HG03439 (cell line): Measurements from ENCODE around the gene ROR1.

Experiments
- ATAC-seq: cut with Tn5 transposase; IDR thresholded peaks from one replicate; pipeline ENCODE4 v1.9.1; 2021; ENCODE audit warnings: mild to moderate bottlenecking, moderate library complexity; ENCODE audit not compliant: unreplicated experiment

The ROR1 gene

DNA sequence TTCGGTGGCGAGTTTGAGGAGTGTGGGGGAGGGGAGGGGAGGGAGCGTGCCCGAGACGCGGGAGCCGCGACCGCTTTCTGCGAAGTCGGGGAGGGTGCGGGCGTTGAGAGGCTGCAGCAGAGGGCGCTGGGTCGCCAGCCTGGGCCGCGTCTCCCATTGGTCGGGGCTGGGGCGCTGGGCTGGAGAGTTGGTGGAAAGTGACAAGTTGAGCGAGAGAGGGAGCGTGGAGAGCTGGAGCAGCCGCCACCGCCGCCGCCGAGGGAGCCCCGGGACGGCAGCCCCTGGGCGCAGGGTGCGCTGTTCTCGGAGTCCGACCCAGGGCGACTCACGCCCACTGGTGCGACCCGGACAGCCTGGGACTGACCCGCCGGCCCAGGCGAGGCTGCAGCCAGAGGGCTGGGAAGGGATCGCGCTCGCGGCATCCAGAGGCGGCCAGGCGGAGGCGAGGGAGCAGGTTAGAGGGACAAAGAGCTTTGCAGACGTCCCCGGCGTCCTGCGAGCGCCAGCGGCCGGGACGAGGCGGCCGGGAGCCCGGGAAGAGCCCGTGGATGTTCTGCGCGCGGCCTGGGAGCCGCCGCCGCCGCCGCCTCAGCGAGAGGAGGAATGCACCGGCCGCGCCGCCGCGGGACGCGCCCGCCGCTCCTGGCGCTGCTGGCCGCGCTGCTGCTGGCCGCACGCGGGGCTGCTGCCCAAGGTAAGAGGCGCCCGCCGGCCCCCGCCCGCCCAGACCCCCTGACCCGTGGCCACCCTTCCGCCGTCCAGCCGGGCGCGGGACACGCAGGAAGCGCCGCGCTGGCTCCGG is at the start of gene ROR1:
Gene ROR1, plus strand, starts transcription at position 203 of the 802 bp plus-strand sequence.
- ATAC-seq, result no peak

DNA sequence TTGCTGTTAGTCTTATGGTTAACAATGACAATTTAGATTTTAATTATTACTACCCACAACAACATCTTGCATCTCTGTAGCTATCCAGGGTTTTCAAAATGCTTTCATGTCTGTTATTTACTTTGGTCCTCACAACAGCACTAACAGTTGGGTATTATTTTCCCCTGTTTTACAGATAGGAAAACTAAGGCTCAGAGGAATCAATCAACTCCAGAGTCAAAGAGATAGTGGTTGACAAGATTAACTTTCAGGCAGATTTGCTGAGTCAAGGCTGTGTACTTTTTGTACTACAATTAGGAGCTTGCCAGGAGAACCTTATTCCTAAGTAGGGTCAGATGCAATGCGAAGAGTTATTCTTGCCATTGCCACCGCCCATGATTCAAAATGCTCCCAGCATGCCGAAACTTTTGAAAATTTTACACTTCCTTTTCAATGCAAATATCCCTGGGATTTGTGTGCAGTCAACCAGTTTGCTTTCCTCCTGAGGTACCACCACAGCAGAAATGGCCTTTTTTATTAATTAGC is 49.4 kb upstream of the ROR1 start:
- no peak for ATAC-seq

DNA sequence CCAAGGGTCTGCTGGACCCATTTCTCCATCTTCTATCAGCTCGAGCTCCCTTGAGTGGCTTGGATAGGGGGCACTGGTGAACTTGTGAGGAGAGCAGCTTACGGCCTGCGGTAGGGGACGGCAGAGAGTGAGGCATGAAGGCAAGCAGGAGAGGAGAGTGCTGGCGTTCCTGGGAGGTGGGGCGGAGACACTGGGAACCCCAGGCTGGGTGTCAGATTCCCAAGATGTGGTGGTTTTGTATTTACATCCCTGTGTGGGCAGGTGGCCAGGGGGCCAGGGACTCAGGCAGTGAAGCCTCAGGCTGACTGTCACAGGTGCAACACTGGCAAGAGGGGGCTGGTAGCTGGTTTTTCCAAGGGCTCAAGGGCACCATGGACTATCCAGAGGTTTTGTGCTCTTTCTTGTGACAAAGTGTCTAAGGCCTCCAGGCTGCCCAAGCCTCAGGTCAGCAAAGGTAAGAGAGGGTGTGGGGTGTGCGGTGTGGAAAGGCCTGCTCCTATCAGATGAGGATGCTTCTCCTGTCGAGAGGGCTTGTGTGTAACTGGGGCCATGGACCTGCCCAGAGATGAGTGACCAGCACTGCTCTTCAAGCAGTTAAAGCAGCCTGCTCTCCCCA is 45.1 kb upstream of the ROR1 start:
- no peak for ATAC-seq

DNA sequence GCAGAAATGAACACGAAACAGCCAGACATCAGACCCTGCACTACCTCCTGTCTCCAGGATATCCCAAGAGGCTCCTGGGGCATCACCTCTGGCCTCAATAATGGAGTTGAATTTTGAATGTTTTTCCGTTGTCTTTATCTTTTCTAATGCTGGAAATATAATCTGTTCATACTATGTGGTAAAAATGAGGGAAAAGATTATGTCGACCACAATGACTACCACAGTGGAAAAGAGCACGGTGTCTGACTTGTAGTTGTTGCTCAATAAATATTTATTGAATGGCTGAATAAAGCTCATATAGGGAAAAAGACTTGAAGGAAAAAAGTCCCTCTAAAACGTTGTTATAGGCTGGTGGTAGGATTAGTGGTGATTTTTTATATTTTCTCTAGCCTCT is 44.6 kb upstream of the ROR1 start:
- no peak for ATAC-seq

DNA sequence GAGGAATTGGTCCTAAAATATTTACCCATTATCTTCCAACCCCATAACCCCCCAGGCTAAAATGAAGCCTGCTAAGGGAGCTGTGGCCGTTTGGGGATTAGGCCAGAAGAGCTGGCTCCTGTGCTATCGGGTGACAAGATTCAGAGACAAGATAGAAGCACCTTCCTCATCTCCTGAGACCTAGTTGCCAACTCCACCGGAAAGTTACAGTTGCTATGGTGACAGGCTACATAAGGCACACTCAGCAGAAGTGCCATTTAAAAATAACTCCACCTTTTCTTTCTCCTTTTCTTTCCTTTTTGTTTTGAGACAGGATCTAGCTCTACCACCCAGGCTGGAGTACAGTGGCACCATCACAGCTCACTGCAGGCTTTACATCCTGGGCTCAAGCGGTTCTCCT is 43.6 kb upstream of the ROR1 start:
- ATAC-seq, result no peak

DNA sequence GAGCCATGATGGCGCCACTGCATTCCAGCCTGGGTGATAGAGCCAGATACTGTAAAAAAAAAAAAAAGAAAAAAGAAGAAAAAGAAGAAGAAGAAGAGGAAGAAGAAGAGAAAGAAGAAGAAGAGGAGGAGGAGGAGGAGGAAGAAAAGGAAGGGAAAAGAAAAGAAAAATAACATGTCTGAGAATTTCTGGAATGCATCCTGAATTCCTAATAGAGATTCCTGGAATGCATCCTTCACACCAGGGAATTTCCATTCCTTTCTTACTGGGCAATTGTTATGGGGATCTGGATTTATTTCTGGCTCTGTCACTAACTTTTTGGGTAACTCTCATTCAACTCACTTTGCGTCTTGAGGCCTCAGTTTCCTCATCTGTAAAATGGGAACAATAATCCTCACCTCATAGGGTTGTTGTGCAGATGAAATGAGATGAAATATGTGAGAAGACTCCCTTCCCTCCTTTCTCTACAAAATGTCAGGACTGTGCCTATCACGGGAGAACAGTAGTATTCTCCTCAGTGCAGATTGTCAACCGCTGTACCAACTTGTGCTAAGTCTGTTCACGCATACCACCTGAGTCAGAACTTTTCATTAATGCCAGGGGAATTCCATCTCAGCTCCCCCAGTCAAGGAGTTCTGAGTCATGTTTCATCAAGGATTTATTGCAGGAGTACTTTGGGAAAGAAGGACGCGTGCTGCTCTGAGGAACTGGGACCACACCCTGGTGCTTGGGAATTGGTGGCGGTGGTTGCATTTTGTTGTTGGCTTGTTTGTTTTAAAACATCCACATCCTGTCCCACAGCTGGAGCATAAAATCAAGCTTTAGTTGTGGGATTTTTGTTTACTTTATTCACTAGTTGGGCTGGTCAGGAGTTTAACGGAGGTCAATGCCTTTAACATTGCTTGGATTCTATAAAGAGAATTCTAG is 42.4 kb upstream of the ROR1 start:
- no peak for ATAC-seq

DNA sequence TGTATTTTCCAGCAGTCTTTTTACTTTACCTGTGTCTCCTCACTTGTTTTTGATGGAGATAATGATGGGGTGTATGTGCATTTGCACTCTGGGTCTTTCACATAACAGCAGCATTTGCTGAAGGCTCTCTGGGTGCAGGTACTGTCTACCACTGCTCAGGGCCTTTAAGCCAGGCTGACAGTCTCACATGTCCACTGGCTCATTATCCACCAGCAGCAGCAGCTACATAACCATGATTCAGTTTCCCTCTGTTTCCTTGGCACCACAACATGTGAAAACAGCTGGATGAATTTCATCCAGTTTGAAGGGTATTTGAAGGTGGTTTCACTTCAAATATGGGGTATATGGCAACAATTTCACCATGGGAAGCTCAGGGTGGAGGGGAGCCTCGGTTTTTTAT is 41.2 kb upstream of the ROR1 start:
- ATAC-seq, result no peak

DNA sequence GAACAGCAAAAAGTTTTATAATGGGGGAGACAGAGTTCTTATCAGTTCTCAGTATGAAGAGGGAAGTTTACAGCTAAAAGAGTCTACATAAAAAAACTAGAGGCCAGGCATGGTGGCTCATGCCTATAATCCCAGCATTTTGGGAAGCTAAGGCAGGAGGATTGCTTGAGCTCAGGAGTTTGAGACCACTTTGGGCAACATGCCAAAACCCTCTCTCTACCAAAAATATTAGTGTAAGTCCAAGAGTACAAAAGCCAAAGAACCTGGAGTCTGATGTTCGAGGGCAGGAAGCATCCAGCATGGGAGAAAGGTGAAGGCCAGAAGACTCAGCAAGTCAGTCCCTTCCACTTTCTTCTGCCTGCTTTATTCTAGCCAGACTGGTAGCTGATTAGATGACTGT is 35.0 kb upstream of the ROR1 start:
- ATAC-seq, result no peak

DNA sequence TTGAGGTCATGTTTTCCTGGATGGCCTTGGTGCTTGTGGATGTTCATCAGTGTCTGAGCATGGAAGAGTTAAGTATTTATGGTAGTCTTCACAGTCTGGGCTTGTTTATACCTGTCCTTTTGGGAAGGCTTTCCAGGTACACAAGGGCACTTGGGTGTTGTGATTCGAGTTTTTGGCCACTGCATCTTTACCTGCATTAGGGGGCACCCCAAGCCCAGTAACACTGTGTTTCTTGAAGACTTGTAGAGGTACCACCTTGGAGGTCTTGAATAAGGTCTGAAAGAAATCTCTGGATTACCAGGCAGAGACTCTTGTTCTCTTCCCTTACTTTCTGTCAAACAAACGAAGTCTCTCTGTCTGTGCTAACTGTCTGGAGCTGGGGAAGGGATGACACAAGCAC is 34.4 kb upstream of the ROR1 start:
- no peak for ATAC-seq

DNA sequence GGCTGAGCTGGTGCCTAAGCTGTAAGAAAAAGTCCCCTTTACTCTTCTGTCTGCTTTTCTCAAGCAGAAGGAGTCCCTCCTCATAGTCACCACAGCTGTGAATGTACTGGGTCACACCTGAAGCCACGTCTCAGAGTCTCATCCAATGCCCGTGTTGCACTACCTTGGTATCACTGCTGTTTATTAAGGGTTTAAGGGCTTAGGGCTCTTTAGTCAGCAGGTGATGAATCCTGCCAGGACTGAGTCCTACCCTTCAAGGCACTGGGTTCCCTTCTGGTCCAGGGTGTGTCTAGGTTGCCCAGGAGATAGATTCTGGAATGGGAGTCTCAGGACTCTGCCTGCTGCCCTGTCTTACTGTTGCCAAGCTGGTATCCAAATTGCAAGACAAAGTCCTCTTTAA is 33.4 kb upstream of the ROR1 start:
- ATAC-seq, result no peak

DNA sequence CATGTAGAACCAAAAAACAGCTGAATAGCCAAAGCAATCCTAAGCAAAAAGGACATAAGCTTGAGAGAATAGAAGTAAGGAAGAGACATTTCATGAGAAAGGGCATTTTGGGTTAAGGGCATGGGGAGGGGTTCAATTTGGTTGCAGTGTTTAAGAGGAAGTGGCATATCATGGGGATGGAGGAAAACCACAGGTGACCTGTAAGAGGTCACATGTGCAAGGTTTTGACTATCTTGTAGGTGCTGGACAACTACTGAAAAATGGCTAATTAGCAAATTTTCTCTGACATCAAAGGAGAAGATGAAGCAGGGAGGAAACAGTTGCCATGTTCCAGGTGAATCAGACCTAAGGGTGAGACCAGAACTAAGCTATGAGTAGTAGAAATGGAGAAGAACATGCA is 31.3 kb upstream of the ROR1 start:
- ATAC-seq, result no peak

DNA sequence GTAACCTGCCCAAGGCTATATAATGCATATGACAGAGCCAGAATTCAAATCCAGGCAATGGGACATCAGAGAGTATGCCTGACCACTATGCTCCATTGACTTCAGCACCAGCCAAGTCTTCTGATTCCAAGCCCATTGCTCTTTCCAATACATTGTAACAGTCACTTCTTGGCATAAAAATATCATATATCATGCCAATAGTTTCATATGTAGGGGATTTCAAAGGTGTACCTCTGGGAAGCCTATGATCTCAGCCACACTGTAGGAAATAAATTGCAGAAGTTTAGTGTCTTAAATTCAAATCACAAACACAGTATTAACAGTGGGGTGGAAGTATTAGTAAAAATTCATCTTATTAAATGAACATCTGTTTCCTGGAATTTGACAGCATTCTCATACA is 30.0 kb upstream of the ROR1 start:
- no peak for ATAC-seq

DNA sequence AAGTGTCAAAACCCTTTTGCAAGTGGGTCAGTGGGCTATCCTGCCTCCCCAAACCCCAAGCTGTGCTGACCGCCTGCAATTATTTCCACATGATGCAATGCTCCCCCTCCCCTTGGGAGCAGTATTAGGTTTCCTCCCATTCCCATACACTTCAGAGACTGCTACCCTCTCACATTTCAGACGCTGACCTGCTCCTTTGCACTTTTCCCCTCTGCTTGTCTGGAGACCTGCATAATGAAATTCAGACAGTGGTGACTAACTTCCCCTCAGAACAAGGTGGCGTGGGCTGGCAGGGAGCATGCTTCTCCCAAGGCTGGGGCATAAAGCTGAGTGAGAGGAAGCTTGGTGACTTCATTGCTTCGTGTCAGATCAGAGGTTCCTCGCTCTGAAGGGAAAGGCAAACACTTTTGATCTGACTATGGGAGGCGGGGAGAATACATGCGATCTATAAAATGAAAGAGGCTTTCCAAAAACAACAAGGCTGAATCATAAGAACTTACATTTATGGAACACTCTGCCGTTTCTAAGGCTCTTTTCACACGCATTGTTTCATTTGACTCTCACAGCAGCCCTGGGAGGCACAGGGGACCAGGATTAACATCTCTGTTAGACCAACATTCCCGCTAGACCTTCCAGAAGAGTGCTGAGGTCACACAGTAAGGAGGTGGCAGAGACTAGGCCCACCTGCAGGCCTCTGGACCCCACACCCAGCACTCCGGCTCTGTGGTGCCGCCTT is 27.5 kb upstream of the ROR1 start:
- ATAC-seq, result no peak

DNA sequence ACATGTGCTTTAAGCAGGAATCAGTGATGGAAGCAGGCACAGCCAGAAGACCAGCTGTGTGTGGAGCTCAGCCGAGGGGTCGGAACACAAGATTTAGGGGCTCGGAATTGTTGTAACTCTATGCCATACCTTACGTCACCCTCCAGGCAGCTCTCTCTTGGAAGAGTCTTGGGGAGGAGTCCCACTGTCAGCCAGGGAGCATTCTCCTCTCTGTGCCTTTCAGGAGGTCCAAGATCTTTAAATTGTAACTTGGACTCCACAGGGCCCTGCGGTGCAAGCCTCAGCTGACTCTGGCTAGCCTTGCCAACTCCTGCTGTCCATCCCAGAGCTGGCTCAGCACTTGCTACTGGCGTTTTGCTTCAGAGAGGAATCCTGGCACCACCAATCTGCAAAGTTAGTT is 26.4 kb upstream of the ROR1 start:
- ATAC-seq, result no peak

DNA sequence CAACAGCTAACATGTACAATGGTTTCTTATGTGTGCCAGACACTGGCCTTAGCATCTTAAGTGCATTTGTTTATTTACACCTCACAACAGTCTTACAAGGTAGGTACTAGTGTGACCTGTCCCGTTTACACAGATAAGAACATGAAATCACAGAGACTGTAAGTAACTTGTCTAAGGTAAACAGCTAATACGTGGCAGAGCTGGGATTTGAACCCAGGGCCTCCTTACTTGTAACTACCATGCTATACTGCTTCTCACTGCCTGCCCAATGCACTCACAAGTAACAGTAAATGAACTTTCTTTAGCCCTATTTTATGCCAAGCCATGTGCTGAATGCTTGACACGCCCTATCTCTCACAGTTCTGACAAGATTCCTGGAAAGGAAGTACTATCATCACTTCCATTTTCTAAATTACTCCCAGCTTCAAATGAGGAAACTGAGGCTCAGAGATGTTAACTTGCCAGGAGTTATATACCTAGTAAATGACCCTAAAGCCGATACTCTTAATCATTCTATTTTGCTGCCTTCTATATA is 25.7 kb upstream of the ROR1 start:
- ATAC-seq, result no peak

DNA sequence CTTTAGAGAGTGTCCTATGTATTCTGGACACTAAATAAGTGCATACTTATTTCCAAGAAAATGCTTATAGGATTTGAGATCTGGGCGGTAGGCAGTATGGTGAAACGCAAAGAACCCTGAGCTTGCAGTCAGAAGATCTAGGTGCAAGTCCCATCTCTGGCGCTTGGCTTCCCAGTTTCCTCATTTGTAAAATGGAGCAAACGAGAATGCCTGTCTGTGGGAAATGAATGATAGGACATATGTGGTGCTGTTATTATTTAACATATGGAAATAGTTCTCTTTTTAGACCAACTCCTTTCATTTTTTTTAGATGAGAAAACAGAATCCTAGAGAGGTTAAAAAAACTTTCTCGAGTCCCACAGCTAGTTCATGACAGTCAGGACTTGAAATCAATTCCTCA is 25.2 kb upstream of the ROR1 start:
- ATAC-seq, result no peak

DNA sequence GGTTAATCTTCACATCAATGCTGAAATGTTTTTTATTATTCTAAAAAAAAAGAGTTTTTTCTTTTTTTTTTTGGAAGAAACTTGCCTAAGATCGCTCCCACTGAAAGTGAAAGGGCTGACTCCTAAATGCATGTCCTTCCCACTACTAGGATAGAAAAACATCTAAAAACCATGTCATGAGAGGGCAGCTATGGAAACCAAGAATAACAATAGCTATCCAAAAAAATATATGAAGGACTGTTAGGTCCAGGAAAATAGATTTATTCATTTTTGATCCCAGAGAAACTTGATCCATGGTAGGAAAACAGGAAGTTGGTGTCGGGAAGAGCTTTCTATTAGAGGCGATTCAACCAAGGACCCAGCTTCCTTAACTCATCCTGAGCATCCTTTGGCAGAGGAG is 23.1 kb upstream of the ROR1 start:
- ATAC-seq, result no peak

DNA sequence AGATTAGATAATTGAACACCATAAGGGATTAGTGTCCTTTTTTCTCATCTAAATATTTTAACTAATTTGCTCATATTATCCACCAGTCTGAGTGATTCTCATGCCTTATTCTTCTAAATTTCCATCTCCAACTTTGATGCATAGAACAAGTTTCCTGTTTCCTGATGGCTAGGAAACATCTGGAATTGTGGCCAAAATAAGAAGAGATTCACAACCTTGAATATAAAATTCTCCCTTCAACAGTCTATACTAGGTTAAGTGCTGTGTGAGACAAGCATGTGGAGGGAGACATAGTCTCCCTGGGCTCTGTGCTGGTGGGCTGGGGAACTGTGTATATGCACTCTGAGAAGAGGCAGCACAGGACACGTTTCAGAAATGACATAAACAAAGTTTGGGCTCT is 21.6 kb upstream of the ROR1 start:
- ATAC-seq, result no peak

DNA sequence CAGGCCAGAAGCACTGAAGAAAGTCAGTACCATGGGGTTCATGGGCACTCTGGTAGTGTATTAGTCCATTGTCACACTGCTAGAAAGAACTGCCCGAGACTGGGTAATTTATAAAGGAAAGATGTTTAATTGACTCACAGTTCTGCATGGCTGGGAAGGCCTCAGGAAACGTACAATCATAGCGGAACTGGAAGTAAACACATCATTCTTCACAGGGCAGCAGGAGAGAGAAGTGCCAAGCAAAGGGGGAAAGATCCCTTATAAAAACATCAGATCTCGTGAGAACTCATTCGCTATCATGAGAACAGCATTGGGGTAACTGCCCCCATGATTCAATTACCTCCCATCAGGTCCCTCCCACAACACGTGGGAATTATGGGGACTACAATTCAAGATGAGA is 20.2 kb upstream of the ROR1 start:
- ATAC-seq, result no peak

DNA sequence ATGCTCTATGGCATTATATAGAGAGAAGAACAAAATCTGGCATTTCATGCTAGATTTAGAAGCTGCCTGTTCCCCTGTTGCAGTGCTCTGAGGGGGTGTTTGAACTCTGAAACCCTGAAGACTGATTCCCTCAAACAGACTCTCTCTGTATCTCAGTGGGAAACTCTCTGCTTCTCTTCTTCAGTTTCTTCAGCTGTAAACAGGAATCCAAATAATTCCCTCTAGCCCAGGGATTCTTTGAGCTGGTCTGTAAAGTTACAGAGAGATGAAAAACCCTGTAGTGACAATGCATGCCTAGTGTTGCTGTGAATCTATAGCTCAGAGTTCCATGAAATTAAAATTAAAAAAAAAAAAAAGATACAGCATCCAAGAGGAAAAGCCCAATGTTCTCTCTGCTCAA is 17.0 kb upstream of the ROR1 start:
- no peak for ATAC-seq

DNA sequence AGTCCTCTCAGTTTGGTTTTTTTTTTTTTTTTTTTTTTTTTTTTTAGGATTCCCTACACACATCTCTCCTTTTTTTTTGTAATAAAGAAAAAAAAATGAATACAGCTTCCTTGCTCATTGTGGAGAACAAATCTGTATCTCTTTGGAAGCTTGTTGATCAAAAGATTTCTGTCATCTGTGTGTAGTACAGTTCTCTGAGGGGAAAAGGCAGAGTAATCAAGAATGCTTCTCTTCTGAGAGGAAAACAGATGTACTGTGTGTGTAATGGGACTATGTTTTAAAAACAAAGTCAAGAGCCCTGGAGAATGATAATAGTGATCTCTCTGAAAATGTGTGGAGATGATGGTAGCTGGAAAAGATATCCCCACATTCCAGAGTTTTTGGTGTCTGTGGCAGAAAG is 16.5 kb upstream of the ROR1 start:
- ATAC-seq, result no peak
